ENCODE data around the gene GSE1. TPM values are rescaled to one million over a fixed set of nuclear protein-coding genes. Genes with fewer than 3 reads are reported as not detected.

Gene GSE1
- polyA plus RNA-seq, 1 donor (not counting 4 experiments of a cell fraction or from before 2014, with no cell fraction given) = 5.0 TPM

- Histone ChIP-seq H3K9me1 (ENCODE audit: control insufficient read depth, extremely low read depth, insufficient read depth, low read length) (no peaks in the 10 kb centered on the region), H3K36me3 (ENCODE audit: control insufficient read depth in 2 of 2, extremely low read depth in 1 of 2, insufficient read depth in 2 of 2, low read length in 2 of 2) (peaks cover 0 to 6% of the 10 kb centered on the region in 2 experiments), H3K4me2 (ENCODE audit: control insufficient read depth, extremely low read depth, insufficient read depth, low read depth, low read length) (no peak overlapping the region), H3K9ac (ENCODE audit: control insufficient read depth, extremely low read depth, insufficient read depth, low read length) (no peak overlapping the region), H3K4me1 (ENCODE audit: control insufficient read depth, extremely low read depth, insufficient read depth, low read length) (peaks cover 11% of the 10 kb centered on the region), H3K27me3 (ENCODE audit: control insufficient read depth, extremely low read depth, insufficient read depth, low read length) (peaks cover 3% of the 10 kb centered on the region), H3K27ac (ENCODE audit: control insufficient read depth, insufficient read depth, low read length) (no peak overlapping the region), H4K20me1 (ENCODE audit: control insufficient read depth, extremely low read depth, insufficient read depth, low read length) (peaks cover 13% of the 10 kb centered on the region), H2AFZ (ENCODE audit: control insufficient read depth, low read length) (no peak overlapping the region), H3K79me2 (ENCODE audit: control insufficient read depth, insufficient read depth, low read length) (no peaks in the 10 kb centered on the region), H3K9me3 (ENCODE audit: control insufficient read depth, low read depth, low read length) (no peaks in the 10 kb centered on the region), H3K4me3 (ENCODE audit: control insufficient read depth in 2 of 3, extremely low read depth in 1 of 3, insufficient read depth in 2 of 3, low read depth in 1 of 3, low read length in 3 of 3) (no peak overlapping the region)
- DNase-seq (ENCODE audit: low read depth, low spot score) (no peak), FAIRE-seq (no peak)
- TF ChIP-seq EZH2 (IDR thresholded peaks at IDR 0.05; ENCODE audit: low read length) (no peak), CTCF (optimal IDR thresholded peaks at IDR 0.05 in 1 of 3, IDR thresholded peaks at IDR 0.05 in 1 of 3, conservative IDR thresholded peaks at IDR 0.05 in 1 of 3; ENCODE audit: extremely low read depth in 1 of 3, insufficient read depth in 2 of 3, low read length in 3 of 3) (no peak)
- dilution Hi-C loops (cut with MboI; ENCODE audit: extremely low pct_ligation_motif_present, low sequenced_read_pairs) = no loop called here
These were observed 33.9 kb downstream of the GSE1 start for GRCh38 chr16:85646976-85647375.

- H3K4me1 ChIP-seq (ENCODE audit: control insufficient read depth, extremely low read depth, insufficient read depth, low read length) = peaks cover 13% of the 10 kb centered on the region
- no peak for FAIRE-seq
These were observed 35.1 kb downstream of the GSE1 start for GRCh38 chr16:85648070-85648714.

More at GRCh38 chr16:85648070-85648714, 35.1 kb downstream of the GSE1 start:
- Histone ChIP-seq H3K4me3 (ENCODE audit: control insufficient read depth in 2 of 3, extremely low read depth in 1 of 3, insufficient read depth in 2 of 3, low read depth in 1 of 3, low read length in 3 of 3) (no peak overlapping the region), H3K27me3 (ENCODE audit: control insufficient read depth, extremely low read depth, insufficient read depth, low read length) (peaks cover 3% of the 10 kb centered on the region), H3K9ac (ENCODE audit: control insufficient read depth, extremely low read depth, insufficient read depth, low read length) (no peak overlapping the region), H3K9me3 (ENCODE audit: control insufficient read depth, low read depth, low read length) (no peaks in the 10 kb centered on the region), H3K4me2 (ENCODE audit: control insufficient read depth, extremely low read depth, insufficient read depth, low read depth, low read length) (no peak overlapping the region), H4K20me1 (ENCODE audit: control insufficient read depth, extremely low read depth, insufficient read depth, low read length) (peaks cover 13% of the 10 kb centered on the region), H3K9me1 (ENCODE audit: control insufficient read depth, extremely low read depth, insufficient read depth, low read length) (no peaks in the 10 kb centered on the region), H3K27ac (ENCODE audit: control insufficient read depth, insufficient read depth, low read length) (no peak overlapping the region), H3K79me2 (ENCODE audit: control insufficient read depth, insufficient read depth, low read length) (no peaks in the 10 kb centered on the region), H2AFZ (ENCODE audit: control insufficient read depth, low read length) (no peak overlapping the region), H3K36me3 (ENCODE audit: control insufficient read depth in 2 of 2, extremely low read depth in 1 of 2, insufficient read depth in 2 of 2, low read length in 2 of 2) (peaks cover 0 to 6% of the 10 kb centered on the region in 2 experiments)
- DNase-seq (ENCODE audit: low read depth, low spot score) = no peak
- dilution Hi-C loops (cut with MboI; ENCODE audit: extremely low pct_ligation_motif_present, low sequenced_read_pairs) = no loop called here
- TF ChIP-seq EZH2 (IDR thresholded peaks at IDR 0.05; ENCODE audit: low read length) (no peak), CTCF (optimal IDR thresholded peaks at IDR 0.05 in 1 of 3, IDR thresholded peaks at IDR 0.05 in 1 of 3, conservative IDR thresholded peaks at IDR 0.05 in 1 of 3; ENCODE audit: extremely low read depth in 1 of 3, insufficient read depth in 2 of 3, low read length in 3 of 3) (no peak)

All from keratinocyte (primary cell).